GM23248 (cell line): ENCODE measurements around the gene EEF1A2. TPM values are rescaled to one million over a fixed set of nuclear protein-coding genes. Genes with fewer than 3 reads are reported as not detected.
A peak's percentile ranks its signal among the peaks of the same experiment; 100 is the strongest.

Experiments used
- DNase-seq: peaks from one replicate; pipeline ENCODE4 v3.0.0-alpha.2; 2015
- H2AFZ ChIP-seq: fragments of 200-600 bp; sonication (generic); 2 replicates; pipeline ENCODE4 v1.6.1; 2016; ENCODE audit warnings: antibody characterized with exemption
- H3F3A ChIP-seq: fragments of 200-600 bp; sonication (generic); 2 replicates; pipeline ENCODE4 v1.6.1; 2016; ENCODE audit warnings: mild to moderate bottlenecking, antibody characterized with exemption, mixed run types; ENCODE audit not compliant: insufficient read depth
- H3K27ac ChIP-seq: fragments of 200-600 bp; sonication (generic); 2 replicates; pipeline ENCODE4 v1.5.1; 2016; ENCODE audit warnings: mild to moderate bottlenecking
- H3K27me3 ChIP-seq: fragments of 200-600 bp; sonication (generic); replicated peaks from 2 replicates; pipeline ENCODE4 v1.6.1; 2016; ENCODE audit warnings: mild to moderate bottlenecking; ENCODE audit not compliant: insufficient read depth
- H3K36me3 ChIP-seq: fragments of 200-600 bp; sonication (generic); 2 replicates; pipeline ENCODE4 v1.6.1; 2016; ENCODE audit warnings: low read depth, mild to moderate bottlenecking
- H3K4me1 ChIP-seq: fragments of 200-600 bp; sonication (generic); 2 replicates; pipeline ENCODE4 v1.6.1; 2016; ENCODE audit warnings: mild to moderate bottlenecking; ENCODE audit not compliant: insufficient read depth
- H3K4me2 ChIP-seq: fragments of 200-600 bp; sonication (generic); one replicate; pipeline ENCODE4 v1.6.1; 2016; ENCODE audit warnings: mild to moderate bottlenecking; ENCODE audit not compliant: unreplicated experiment
- H3K4me3 ChIP-seq: fragments of 200-600 bp; sonication (generic); 2 replicates; pipeline ENCODE4 v1.5.1; 2016; ENCODE audit warnings: mild to moderate bottlenecking
- H3K79me2 ChIP-seq: fragments of 200-600 bp; sonication (generic); 2 replicates; pipeline ENCODE4 v1.6.1; 2016; ENCODE audit warnings: mild to moderate bottlenecking; ENCODE audit not compliant: insufficient read depth
- H3K9ac ChIP-seq: fragments of 200-600 bp; sonication (generic); 2 replicates; pipeline ENCODE4 v1.6.1; 2016; ENCODE audit warnings: mild to moderate bottlenecking
- H3K9me2 ChIP-seq: fragments of 200-600 bp; sonication (generic); 2 replicates; pipeline ENCODE4 v1.6.1; 2016; ENCODE audit warnings: mixed run types, mild to moderate bottlenecking, moderate library complexity; ENCODE audit not compliant: insufficient read depth
- H3K9me3 ChIP-seq: fragments of 200-600 bp; sonication (generic); one replicate; pipeline ENCODE4 v1.6.1; 2017; ENCODE audit warnings: low read depth
- H4K20me1 ChIP-seq: fragments of 200-600 bp; sonication (generic); 2 replicates; pipeline ENCODE4 v1.6.0; 2016; ENCODE audit not compliant: insufficient read depth
- EZH2 ChIP-seq: fragments of 200-600 bp; sonication (generic); IDR thresholded peaks from 2 replicates; pipeline ENCODE4 v1.6.1; 2018; ENCODE audit warnings: antibody characterized with exemption, mild to moderate bottlenecking; ENCODE audit not compliant: insufficient read depth, poor library complexity, severe bottlenecking
- EZH2phosphoT487 ChIP-seq: fragments of 200-600 bp; sonication (generic); IDR thresholded peaks from 2 replicates; pipeline ENCODE4 v1.6.1; 2018; ENCODE audit warnings: antibody characterized with exemption, moderate library complexity, mild to moderate bottlenecking, low read depth; ENCODE audit not compliant: insufficient read depth
- WGBS, 2 experiments: methylation state at CpG; one replicate each; pipeline ENCODE4 v1.1.6; 2015 to 2017; ENCODE audit warnings: low lambda C conversion rate in 2 of 2, low coverage in 1 of 2; ENCODE audit errors: missing lambda C conversion rate in 2 of 2; 5-methylcytosine and 5-hydroxymethylcytosine counted together
- in situ Hi-C: fragments of 300-500 bp; cut with MboI; formaldehyde crosslinking; loops from 2 replicates; pipeline ENCODE4 v1.15.0; 2020
- polyA plus RNA-seq: library from polyadenylated mRNA; unstranded; fragments of >200 nt; fragmentation: Nextera tagmentation; extraction: Ambion mirVana; gene quantifications from 2 replicates; pipeline ENCODE4 v1.2.1, GENCODE V29; 2016
- total RNA-seq: library from RNA; depleted of rRNA; stranded (reverse); fragments of >200 nt; shearing (Covaris generic); gene quantifications from 2 replicates; pipeline ENCODE4 v1.2.3, GENCODE V29; 2014

The EEF1A2 gene
- total and polyA plus RNA-seq, 2 experiments from 2014 or later: 0.43 TPM; not detected in 1

- H3K9ac ChIP-seq: no peak overlapping the region
- no peaks in the 10 kb centered on the region for H3K79me2 ChIP-seq
- no peak overlapping the region for H3K4me2 ChIP-seq
- no peak overlapping the region for H3K27ac ChIP-seq
- H3K4me1 ChIP-seq: no peaks in the 10 kb centered on the region
- no peak overlapping the region for H3K4me3 ChIP-seq
- H2AFZ ChIP-seq: no peak overlapping the region
- peaks cover 24% of the 10 kb centered on the region; the same call in 1 of the 2 replicates for H3K27me3 ChIP-seq
- no peak for TF ChIP-seq EZH2
- TF ChIP-seq EZH2phosphoT487: no peak
- H3K36me3 ChIP-seq: no peaks in the 10 kb centered on the region
- no peaks in the 10 kb centered on the region for H3F3A ChIP-seq
- H4K20me1 ChIP-seq: no peaks in the 10 kb centered on the region
- 86 to 90% methylated on average over 20 to 24 of the region's 24 CpGs for WGBS, 2 experiments
- in situ Hi-C loops: no loop called here
- no peak for DNase-seq
- no peaks in the 10 kb centered on the region for H3K9me2 ChIP-seq
- H3K9me3 ChIP-seq: no peaks in the 10 kb centered on the region
Observed at GRCh38 chr20:63444548-63444947, 54.3 kb downstream of the EEF1A2 start.

GRCh38 chr20:63443606-63444395, 55.1 kb downstream of the EEF1A2 start:
- Histone ChIP-seq H3K27ac (no peak overlapping the region), H3K9me3 (no peaks in the 10 kb centered on the region), H3K36me3 (no peaks in the 10 kb centered on the region), H3K9me2 (no peaks in the 10 kb centered on the region), H4K20me1 (no peaks in the 10 kb centered on the region), H3K4me3 (no peak overlapping the region), H3K4me2 (no peak overlapping the region), H3K27me3 (peaks cover 17% of the 10 kb centered on the region; the same call in 1 of the 2 replicates), H3K4me1 (no peaks in the 10 kb centered on the region), H2AFZ (no peak overlapping the region), H3K79me2 (no peaks in the 10 kb centered on the region), H3K9ac (no peak overlapping the region), H3F3A (no peaks in the 10 kb centered on the region)
- in situ Hi-C loops: no loop called here
- no peak for DNase-seq
- TF ChIP-seq EZH2phosphoT487: no peak
- no peak for TF ChIP-seq EZH2
- WGBS, 2 experiments: 75 to 78% methylated on average over 25 of the region's 25 CpGs

- H3K9me3 ChIP-seq: no peaks in the 10 kb centered on the region
- H3K27ac ChIP-seq: no peak overlapping the region
- WGBS, 2 experiments: 48 to 53% methylated on average over 7 to 11 of the region's 11 CpGs
- H3K9ac ChIP-seq: no peak overlapping the region
- no peak overlapping the region for H2AFZ ChIP-seq
- in situ Hi-C loops: no loop called here
- H3K9me2 ChIP-seq: no peaks in the 10 kb centered on the region
- H3K36me3 ChIP-seq: no peaks in the 10 kb centered on the region
- H4K20me1 ChIP-seq: no peaks in the 10 kb centered on the region
- H3F3A ChIP-seq: no peaks in the 10 kb centered on the region
- DNase-seq: peak; percentile 66
- H3K4me3 ChIP-seq: no peak overlapping the region
- H3K27me3 ChIP-seq: peaks cover 7% of the 10 kb centered on the region
- no peaks in the 10 kb centered on the region for H3K79me2 ChIP-seq
- TF ChIP-seq EZH2 (no peak), EZH2phosphoT487 (no peak)
- H3K4me1 ChIP-seq: no peaks in the 10 kb centered on the region
- no peak overlapping the region for H3K4me2 ChIP-seq
Observed at GRCh38 chr20:63442100-63442493, 56.8 kb downstream of the EEF1A2 start.

GRCh38 chr20:63441136-63442099, 57.5 kb downstream of the EEF1A2 start:
- H3K4me2 ChIP-seq: no peak overlapping the region
- no peaks in the 10 kb centered on the region for H3K9me2 ChIP-seq
- H3K4me1 ChIP-seq: no peaks in the 10 kb centered on the region
- no peak for DNase-seq
- no peaks in the 10 kb centered on the region for H3K36me3 ChIP-seq
- no peak overlapping the region for H2AFZ ChIP-seq
- no peak overlapping the region for H3K4me3 ChIP-seq
- 40 to 45% methylated on average over 20 to 22 of the region's 22 CpGs for WGBS, 2 experiments
- H3F3A ChIP-seq: no peaks in the 10 kb centered on the region
- in situ Hi-C loops: no loop called here
- TF ChIP-seq EZH2 (no peak), EZH2phosphoT487 (no peak)
- no peaks in the 10 kb centered on the region for H3K79me2 ChIP-seq
- no peak overlapping the region for H3K27ac ChIP-seq
- no peaks in the 10 kb centered on the region for H3K9me3 ChIP-seq
- H3K27me3 ChIP-seq: peaks cover 8% of the 10 kb centered on the region
- no peaks in the 10 kb centered on the region for H4K20me1 ChIP-seq
- H3K9ac ChIP-seq: no peak overlapping the region
